ENCODE measurements around the gene TMEM100. TPM values are rescaled to one million over a fixed set of nuclear protein-coding genes. Genes with fewer than 3 reads are reported as not detected.

TMEM100 gene
- total and polyA plus RNA-seq, 2 of the 8 experiments (the other 6 are each of a cell fraction or from before 2014, with no cell fraction given): 0.36 to 0.48 TPM

- no peak for TF ChIP-seq NRF1 (IDR thresholded peaks at IDR 0.05; ENCODE audit: low read depth, low read length)
Observed at GRCh38 chr17:55699181-55699860, 23.3 kb downstream of the TMEM100 start (continued).

Measured in H1 (cell line).